Activated T-cell treated with anti-CD3 and anti-CD28 coated beads for 24 hours (primary cell): Measurements from ENCODE around the gene HPSE2.
A peak's percentile ranks its signal among the peaks of the same experiment; 100 is the strongest.

Experiments
- DNase-seq: peaks from one replicate; pipeline ENCODE4 v3.0.0-alpha.2; 2020; ENCODE audit warnings: low read depth

HPSE2 gene

DNA sequence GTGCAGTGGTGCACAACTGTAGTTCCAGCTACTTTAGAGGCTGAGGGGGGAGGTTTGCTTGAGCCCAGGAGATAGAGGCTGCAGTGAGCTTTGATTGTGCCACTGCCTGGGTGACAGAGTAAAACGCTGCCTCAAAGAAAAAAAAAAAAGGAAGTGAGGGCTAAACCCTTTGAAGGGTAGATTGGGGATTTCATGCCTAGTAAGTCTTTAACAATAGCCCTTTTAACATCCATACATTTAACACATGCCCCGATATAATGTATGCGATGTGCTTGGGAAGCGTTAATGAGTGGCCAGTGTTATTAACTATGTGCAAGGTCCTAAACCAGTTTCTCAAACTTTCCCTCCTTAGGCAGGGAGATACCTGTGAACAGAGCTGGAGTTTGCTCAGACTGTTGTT lies 559.8 kb downstream of the HPSE2 start:
- no peak for DNase-seq

DNA sequence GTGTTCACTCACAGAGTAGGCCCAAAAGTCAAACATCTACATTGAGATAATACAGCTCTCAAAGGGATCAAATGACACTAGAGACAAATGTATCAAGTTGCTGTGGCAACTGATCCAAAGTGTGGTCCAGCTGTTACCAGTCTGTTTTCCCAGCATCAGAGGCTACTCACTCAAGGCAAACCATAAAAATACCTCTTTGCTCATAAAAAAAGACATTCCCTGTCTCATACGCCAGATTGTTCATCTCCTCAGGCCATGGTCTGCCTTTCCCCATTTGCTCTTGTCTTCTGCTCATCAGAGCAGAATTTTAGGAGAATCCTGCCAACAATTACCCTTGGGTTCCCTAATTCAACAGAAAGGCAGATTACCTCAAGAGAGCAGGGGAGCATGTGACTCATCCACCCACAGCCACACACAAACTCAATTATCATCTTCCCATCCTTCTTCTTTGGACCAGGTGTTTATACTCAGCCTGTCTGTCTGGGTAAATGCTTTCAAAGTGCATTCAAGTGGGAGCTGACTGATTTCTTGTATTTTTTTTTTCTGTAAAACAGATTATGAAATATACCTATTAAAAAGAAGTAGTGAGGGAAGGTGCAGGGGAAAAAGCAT lies 562.4 kb downstream of the HPSE2 start:
- no peak for DNase-seq

DNA sequence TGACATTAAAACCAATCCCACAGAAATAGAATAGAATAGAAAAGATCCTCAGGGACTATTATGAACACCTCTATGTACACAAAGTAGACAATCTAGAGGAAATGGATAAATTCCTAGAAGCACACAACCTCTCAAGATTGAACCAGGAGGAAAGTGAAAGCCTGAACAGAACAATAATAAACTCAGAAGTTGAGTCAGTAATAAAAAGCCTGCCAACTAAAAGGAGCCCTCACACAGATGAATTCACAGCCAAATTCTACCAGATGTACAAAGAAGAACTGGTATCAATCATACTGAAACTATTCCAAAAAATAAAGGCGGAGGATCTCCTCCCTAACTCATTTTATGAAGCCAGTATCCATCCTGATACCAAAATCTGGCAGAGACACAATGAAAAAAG lies 568.6 kb downstream of the HPSE2 start:
- no peak for DNase-seq

DNA sequence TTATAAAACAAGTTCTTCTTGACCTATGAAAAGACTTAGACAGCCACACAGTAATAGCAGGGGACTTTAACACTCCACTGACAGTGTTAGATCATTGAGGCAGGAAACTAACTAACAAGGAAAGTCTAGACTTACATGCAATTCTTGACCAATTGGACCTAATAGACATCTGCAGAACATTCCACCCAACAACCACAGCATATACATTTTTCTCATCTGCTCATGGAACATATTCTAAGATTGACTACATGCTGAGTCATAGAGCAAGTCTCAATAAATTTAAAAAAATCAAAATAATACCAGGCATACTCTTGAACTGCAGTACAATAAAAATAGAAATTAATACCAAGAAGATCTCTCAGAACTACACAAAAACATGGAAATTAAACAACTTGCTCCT lies 569.4 kb downstream of the HPSE2 start:
- DNase-seq, result no peak

DNA sequence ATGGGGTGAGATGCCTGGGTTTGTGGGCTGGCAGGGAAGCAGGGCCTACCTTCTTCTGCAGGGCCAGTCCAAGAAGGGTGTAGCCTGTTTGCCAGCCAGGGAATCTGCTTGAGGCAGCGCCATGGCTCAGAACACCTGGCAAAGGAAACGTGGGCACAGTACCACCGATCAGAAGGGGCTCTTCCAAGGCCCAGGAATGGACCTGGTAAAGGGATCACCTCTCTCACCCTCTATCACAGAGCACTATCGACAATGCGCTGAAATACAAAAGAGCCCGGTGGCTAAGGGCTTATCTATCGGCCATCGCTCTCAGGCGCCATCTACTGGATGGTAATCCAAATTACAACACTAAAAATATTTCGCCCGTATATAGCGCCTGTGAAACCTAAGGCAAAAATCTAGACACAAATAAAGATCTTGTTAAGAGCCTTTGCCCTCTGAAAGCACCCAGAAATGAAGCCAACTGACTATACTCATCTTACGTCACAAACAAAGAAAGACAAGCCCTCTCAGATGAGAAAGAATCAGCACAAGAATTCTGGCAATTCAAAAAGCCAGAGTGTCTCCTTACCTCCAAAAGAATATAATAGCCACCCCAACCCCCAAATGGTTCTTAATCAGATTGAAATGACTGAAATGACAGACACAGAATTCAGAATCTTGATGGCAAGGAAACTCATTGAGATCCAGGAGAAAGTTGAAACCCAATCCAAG lies 571.2 kb downstream of the HPSE2 start:
- peak; percentile 1 for DNase-seq

DNA sequence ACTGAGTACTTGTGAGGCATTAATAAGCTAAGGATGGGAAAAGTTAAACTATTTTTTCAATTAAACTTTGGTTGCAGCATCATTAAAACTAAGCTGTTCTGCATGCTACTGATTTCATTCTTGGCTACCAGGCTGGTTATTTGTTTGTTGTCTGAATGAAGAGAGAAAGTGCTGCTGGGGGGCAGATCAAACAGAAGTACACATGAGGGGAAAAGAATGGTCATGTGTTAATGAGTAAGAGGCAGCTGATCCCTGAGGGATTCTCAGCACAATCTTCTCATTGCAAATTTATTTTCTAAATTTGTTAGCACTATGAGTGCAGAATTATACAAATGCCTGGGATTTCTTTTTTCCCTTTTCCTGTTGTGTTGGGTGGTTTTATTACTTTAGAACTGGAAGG lies 575.7 kb downstream of the HPSE2 start:
- DNase-seq, result no peak

DNA sequence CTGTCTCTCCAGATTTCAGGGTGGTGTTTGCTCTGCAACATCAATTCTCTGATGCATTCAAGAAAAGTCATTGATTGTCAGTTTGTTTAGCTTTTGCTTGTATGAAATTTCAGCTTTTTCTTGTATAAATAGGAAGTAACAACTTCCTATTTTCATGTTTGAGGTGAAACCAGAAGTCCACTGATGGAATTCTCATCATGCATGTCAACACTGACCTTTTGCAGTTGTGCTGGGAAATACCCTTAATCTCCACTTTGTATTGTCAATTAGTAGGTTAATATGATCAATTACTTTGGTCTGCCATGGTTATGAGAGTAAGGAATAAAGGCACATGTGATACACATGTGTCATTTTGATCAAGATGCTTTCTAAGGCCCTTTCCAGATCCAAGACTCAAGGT lies 580.2 kb downstream of the HPSE2 start:
- no peak for DNase-seq

DNA sequence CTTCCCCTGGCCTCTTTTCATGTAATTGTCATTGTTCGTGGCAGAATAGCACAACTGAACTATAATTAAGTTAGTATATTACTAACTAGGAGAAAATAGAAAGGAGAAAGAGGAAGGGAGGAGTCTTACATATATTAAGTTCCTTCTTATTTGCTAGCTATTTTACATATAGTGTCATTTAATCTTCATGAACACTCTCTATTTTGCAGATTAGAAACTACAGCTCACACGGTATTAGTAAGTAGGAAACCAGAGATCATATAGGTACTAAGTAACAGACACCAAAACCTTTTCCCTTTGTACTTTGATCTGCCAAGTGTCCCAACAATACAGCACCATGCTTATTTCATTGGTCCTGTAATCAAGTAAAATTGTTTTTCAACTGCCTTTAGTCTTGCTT lies 586.5 kb downstream of the HPSE2 start:
- no peak for DNase-seq

DNA sequence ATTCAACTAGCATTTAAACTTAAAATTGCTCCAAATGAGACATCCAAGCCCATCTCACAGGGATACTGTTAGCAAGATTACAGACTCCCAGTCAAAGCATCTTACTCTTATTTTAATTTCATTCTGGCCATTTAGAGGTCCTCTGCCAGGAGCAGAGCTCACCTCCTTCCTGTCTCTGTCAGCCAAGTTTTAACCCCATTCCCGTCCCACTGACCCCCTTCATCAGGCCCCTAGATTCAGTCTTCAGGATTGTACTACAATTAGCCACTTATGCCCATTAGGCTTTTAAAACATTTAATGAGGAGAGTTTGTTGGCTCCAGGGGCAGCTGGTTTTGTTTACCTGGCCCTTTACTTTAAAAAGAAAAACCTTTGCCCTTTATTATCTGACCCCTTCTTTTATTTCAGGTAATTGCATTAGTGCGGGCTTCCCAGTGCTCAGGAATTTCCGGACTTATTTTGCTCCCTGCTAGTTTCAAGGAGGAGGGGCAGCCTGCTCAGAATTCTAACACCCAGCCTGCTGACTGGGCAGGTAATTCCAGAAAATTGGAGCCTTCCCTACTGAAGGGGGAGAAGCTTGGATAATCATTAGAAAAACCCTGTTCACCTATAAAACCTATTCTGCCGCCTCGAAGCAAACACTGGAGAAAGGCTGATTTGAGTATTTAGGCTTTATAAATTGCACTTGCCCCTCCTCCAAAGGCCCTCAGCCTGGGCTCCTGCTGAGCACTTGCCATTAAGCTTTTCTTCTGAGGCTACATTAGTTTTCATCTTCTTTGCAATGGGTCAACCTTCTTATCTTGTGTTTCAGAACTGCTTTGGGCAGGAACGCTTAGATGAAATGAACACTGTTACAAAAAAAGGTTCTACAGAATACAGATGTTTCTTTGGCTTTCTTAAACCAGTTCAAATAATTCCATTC lies 588.4 kb downstream of the HPSE2 start:
- DNase-seq, result no peak

DNA sequence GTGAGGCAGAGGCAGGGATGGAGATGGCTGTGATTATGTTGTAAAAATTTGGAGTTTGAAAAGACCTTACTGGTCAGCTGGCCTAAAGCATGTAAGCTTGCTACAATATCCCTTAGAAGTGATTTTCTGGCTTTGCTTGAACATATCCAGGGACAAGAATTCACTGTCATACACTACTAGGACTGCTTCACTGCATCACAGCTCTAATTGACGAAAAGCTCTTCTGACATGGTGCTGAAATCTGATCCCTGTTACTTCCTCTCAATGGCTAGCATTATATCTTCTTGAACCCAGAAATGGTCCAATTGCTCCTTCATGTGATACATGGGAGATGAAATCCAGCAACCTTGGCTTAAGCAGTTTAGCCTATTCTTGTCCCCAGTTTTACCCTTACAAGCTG lies 591.2 kb downstream of the HPSE2 start:
- DNase-seq, result no peak

DNA sequence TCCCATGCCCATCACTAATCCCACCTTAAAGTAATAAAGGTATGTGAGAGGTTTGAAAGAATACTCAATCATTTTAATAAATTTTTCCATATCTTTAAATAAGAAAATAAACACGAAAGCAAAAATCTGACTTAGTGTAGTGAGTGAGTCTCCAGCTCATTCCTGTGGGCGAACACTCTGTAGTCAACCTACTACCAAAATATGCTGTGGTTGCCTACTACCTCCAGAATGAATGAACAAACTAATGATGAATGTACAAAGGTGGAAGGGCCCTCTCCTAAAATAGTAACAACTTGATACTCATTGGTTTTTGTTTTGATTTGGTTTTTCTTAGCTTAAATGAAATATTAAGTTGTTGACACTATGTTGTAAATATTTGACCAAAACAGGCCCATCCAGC lies 593.4 kb downstream of the HPSE2 start:
- no peak for DNase-seq

DNA sequence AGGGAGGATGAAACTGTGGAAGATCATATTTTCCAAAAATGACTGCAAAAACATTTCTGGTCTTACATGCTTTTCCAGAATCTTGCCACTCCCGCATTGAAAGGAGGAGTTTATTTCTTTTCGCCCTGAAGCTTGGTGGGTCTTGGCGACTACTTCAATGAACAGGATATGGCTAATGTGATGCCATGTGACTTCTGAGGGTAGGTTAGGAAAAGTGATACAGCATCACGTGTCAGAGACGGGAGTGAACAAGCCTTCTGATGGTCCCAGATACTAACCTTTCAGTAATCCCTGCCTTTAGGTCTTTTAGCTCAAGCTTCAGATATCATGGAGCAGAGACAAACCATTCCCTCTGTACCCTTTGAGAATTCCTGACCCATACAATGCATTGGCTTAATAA lies 596.7 kb downstream of the HPSE2 start:
- DNase-seq, result no peak

DNA sequence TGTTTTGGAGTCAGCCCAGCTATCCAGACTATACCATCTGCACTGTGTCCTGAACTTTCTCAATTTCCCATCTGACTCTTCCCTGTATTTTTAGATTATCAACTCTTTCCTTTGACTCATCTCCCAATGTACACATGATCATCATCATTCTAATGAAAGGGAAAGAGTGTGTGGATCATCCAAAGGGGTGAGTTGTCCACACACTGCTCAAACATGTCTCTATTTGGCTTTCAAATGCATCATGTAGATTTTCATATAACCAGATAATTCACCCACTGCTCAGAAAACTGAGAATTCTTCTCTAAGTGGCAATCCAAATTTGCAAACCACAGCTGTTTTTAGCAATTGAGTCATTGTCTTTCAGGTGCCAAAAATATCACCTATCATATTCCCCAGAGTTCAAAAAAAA lies 598.7 kb downstream of the HPSE2 start:
- DNase-seq, result no peak

DNA sequence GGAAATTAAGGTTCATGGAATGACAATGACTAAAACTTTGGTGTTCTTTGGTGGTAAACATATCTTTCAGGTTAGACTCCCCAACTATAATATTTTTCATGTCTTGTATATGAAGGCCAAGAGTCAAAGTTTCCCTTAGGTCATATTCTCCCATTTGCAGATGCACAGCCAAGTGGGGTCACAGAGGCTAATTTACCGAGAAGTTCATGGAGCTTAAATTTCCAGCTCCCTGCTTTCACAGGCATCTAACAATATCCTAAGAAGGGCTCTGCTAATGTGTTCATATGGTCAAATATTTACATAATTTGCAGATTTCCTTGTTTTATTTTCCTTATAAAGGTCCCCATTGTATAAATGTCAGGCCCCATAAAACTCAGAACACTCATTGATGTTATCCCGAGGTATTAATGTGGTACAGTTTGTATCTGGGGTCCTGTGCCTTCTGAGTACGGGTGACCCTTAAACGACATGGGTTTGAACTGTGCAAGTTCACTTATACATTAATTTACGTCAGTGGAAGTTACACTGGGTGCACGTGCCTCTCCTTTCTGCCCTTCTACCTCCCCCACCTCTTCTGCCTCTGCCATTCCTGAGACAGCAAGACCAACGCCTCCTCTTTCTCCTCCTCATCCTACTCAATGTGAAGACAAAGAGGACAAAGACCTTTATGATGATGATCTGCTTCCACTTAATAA lies 603.0 kb downstream of the HPSE2 start:
- no peak for DNase-seq

DNA sequence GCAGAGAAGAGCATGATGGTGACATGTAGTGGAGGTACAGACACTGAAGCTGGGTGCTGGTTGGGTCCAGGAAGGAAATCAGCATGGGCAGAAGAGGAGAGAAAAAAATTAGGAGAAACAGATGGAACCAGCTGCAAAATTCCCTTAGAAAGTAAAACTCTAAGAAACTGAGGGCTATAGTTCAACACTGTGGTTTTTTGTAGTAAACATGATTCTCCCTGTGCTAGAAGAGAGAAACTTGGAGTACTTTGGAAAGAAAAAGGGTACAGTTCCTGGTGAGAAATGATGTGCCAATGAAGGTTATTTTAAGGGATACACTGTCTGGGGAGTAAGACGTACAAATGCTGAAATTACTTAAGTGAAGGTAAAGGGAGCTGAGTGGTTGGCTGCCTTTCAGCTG lies 607.4 kb downstream of the HPSE2 start:
- no peak for DNase-seq

DNA sequence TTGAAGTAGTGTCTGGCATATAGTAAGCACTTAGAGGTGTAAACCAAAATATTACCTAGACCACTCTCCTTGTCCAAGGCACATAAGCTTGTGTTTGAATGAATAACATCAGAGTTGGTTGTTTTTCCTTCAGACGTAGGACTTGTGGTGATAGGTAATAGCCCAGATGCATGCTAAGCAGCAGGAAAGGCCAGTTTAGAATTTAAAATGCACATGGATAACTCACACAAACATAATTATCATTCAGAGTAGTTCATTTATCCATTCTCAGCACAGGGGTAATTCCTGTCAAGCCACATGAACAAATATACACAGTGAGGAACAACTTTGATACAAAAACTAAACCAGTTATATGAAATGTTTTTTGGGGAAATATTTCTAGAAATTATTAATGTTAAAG lies 607.9 kb downstream of the HPSE2 start:
- DNase-seq, result no peak

DNA sequence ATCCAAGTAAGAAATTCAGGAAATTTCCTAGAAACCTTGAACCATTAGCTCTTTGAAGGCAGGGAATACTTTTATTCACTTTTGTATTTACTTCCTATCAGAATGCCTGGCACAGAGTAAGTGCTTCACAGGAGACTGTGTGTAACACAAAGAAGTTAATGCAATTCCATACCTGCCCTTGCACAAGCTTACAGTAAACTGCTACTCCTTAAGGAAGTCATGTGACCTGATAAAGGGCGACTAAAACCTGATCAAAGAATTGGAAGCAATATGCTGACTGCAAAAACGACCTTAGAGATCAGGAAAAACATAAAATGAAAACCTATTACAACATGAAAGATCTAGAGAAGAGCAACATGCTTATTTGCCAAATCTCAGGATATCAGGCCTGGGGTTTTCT lies 610.7 kb downstream of the HPSE2 start:
- no peak for DNase-seq

DNA sequence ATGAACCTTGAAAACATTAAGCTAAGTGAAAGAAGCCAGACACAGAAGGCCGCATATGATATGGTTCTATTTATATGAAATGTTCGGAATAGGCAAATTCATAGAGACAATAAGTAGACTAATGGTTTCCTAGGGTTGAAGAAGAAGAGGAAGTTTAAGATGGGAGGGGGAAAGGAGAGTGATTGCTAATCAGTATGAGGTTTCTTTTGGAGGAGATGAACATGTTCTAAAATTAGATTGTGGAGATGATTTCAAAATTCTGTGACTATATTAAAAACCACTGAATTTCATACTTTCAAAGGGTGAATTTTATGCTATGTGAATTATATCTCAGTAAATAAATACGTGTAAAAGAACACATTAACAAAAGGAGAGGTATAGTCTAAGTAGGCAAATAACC lies 612.5 kb downstream of the HPSE2 start:
- no peak for DNase-seq

DNA sequence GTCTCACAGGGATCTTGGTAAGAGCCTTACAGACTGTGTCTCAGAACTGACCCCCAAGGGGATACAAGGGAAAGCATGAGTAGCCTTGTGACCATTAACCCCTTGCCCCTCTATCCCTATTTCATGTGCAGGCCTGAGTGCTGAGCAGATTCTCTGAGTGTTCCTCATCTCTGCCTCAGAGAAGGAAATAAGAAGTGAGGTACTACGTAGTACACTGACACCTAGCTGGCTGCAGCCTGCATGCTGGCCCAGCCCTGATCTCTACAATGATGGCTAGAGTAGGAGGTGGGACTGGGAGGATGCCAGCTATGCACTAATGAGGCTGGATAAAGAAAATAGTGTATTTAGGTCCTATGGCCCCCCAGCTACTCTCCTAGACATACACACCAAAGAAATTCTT lies 614.0 kb downstream of the HPSE2 start:
- no peak for DNase-seq

DNA sequence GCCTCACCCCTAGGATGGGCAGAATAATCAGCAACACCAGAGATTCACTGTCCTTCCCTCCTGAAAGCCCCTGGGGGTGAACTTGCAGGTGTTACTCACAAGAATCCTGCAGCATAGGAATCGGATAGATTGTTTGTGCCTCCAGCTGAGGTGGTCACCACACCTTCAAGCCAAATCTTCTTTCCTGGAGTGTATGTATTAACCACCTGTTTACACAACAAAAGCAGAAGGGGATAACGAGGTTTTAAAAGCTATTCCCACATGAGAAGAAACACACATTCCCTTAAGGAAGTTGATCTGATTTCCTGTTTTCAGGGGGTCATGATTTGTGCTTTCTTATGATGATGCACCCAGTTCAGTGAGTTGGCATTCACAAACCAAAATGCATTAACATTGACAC lies 615.1 kb downstream of the HPSE2 start:
- DNase-seq, result no peak

DNA sequence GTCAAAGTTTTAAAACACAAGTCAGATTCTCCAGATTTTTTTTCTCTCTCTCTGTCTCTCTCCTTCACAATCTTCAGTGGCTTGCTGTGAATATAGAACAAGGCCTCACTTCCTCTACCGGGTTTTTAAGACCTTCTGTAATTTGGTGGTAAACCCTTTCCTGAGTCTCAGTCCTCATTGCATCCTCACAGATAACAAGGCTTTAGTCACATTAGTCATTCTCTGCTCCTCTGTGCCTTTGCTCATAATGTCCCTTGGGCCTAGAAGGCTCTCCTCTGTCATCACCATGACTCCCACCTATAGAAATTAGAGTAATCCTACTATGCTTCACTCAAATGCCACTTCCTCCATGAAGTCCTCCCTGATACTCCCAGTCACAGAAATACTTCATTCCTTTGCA lies 616.2 kb downstream of the HPSE2 start:
- DNase-seq, result no peak

DNA sequence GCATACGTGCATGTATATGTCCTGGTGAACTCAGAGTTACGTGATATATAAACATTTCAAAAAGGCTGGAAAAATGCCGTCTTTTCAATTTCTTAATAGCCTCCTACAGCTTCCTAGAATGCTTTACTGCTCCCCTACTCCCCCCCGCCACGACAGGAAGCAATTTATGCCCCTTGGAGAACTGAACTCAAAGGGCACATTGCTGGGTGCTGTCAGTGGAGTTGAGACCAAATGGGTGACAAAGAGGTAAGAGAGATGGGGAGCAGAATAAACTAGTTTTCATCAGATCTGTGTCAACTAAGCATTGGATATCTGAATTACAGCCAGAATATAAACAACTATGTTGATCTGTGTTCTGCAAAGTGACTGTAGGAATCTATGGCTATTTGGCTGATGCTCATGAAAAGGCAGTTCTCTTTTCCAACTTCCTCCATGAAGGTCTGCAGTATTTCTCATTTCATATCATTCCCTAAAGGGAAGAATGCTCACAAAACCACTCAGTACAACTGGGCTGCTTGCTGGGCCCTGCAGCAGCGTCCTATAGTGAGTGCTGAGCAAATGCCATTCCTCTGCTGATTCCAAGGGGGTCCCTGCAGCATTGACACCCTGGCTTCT lies 617.6 kb downstream of the HPSE2 start:
- DNase-seq, result no peak
